Measurements from ENCODE around the gene MED13L.

Gene MED13L

GRCh38 chr12:115934046-115934445, 343.4 kb downstream of the MED13L start:
- no peak for DNase-seq

- no peak for DNase-seq
These were observed 345.4 kb downstream of the MED13L start for GRCh38 chr12:115932066-115932465.

GRCh38 chr12:115930336-115930735, 347.2 kb downstream of the MED13L start:
- no peak for DNase-seq

- DNase-seq: no peak
These were observed 351.3 kb downstream of the MED13L start for GRCh38 chr12:115926037-115926670.

GRCh38 chr12:115923851-115924250, 353.6 kb downstream of the MED13L start:
- no peak for DNase-seq

- peak in 1 of 5 experiments; percentile 22 for DNase-seq
These were observed 354.4 kb downstream of the MED13L start for GRCh38 chr12:115922952-115923564.

GRCh38 chr12:115920395-115921183, 356.9 kb downstream of the MED13L start:
- DNase-seq: no peak

GRCh38 chr12:115918763-115919162, 358.7 kb downstream of the MED13L start:
- no peak for DNase-seq

- peak; percentile 18 to 63 (median 60) for DNase-seq
These were observed 360.4 kb downstream of the MED13L start for GRCh38 chr12:115916910-115917668.

- no peak for DNase-seq
These were observed 363.4 kb downstream of the MED13L start for GRCh38 chr12:115914122-115914521.

- DNase-seq: no peak
These were observed 365.1 kb downstream of the MED13L start for GRCh38 chr12:115912440-115912839.

GRCh38 chr12:115911360-115911759, 366.1 kb downstream of the MED13L start:
- DNase-seq: no peak

- DNase-seq: no peak
These were observed 367.4 kb downstream of the MED13L start for GRCh38 chr12:115910057-115910456.

All from T-helper 2 cell (primary cell).